Thoracic aorta (tissue), 2 donors: ENCODE data around the gene GSKIP. TPM values are rescaled to one million over a fixed set of nuclear protein-coding genes. Genes with fewer than 3 reads are reported as not detected.

ENCODE experiments used
- ATAC-seq: fragments of 150-250 bp; one replicate; pipeline ENCODE4 v1.8.0; 2017; ENCODE audit warnings: low read depth; ENCODE audit not compliant: insufficient number of reproducible peaks, low FRiP score
- DNase-seq: peaks from one replicate; pipeline ENCODE4 v3.0.0-alpha.2; 2020; ENCODE audit warnings: low spot score
- H3K27ac ChIP-seq, 2 donors: fragments of 200-600 bp; sonication (generic); 1 replicate in 1 of 2; 2 replicates in 1 of 2; pipeline ENCODE4 v1.5.1; 2016; ENCODE audit warnings: mild to moderate bottlenecking in 2 of 2, moderate library complexity in 2 of 2
- H3K27me3 ChIP-seq: fragments of 200-600 bp; sonication (generic); replicated peaks from 2 replicates; pipeline ENCODE4 v1.6.0; 2016; ENCODE audit warnings: mild to moderate bottlenecking; ENCODE audit not compliant: insufficient read depth
- H3K36me3 ChIP-seq: fragments of 200-600 bp; sonication (generic); one replicate; pipeline ENCODE4 v1.5.1; 2016
- H3K4me1 ChIP-seq, 2 donors: fragments of 200-600 bp; sonication (generic); 1 replicate in 1 of 2; 2 replicates in 1 of 2; pipeline versions ENCODE4 v1.5.1 to v1.6.0; 2016; ENCODE audit warnings: low read depth in 2 of 2, mild to moderate bottlenecking in 1 of 2; ENCODE audit not compliant: control insufficient read depth in 1 of 2
- H3K4me3 ChIP-seq: fragments of 200-600 bp; sonication (generic); 2 replicates; pipeline ENCODE4 v1.5.1; 2016; ENCODE audit warnings: mild to moderate bottlenecking
- H3K9me3 ChIP-seq: fragments of 200-600 bp; sonication (generic); 2 replicates; pipeline ENCODE4 v1.5.1; 2016
- total RNA-seq, 2 donors: library from RNA; depleted of rRNA; stranded (reverse); fragments of >200 nt; gene quantifications; one replicate each; pipeline versions ENCODE4 v1.1.0 to v1.2.3, GENCODE V29; 2016
- TF ChIP-seq, protein P1 (sequence below): fragments of 200-600 bp; sonication (generic); IDR thresholded peaks from one replicate; pipeline ENCODE4 v1.5.1; 2019; ENCODE audit warnings: antibody characterized with exemption

The GSKIP gene
- total RNA-seq, 2 donors from 2014 or later = 9.0 to 13.9 TPM

DNA sequence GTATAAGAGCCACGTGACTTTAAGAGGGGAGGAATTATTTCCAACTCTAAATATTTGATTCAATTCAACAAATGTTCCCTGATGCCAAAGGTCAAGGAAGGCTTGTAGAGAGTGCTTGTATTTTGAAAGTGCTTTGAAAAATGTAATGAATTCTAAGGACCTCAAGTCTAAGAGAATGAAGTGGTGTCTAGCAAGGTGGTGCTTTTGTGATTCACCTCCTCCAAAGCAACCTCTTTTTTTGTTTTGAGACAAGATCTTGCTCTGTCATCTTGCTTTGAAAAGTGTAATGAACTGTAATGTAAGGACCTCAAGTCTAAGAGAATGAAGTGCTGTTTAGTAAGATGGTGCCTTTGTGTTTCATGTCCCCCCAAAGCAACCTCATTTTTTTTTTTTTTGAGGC lies 42.4 kb downstream of the GSKIP start:
- H3K4me3 ChIP-seq = no peak overlapping the region
- H3K36me3 ChIP-seq = no peaks in the 10 kb centered on the region
- no peaks in the 10 kb centered on the region for H3K9me3 ChIP-seq
- ATAC-seq = no peak
- TF ChIP-seq, protein P1, sequence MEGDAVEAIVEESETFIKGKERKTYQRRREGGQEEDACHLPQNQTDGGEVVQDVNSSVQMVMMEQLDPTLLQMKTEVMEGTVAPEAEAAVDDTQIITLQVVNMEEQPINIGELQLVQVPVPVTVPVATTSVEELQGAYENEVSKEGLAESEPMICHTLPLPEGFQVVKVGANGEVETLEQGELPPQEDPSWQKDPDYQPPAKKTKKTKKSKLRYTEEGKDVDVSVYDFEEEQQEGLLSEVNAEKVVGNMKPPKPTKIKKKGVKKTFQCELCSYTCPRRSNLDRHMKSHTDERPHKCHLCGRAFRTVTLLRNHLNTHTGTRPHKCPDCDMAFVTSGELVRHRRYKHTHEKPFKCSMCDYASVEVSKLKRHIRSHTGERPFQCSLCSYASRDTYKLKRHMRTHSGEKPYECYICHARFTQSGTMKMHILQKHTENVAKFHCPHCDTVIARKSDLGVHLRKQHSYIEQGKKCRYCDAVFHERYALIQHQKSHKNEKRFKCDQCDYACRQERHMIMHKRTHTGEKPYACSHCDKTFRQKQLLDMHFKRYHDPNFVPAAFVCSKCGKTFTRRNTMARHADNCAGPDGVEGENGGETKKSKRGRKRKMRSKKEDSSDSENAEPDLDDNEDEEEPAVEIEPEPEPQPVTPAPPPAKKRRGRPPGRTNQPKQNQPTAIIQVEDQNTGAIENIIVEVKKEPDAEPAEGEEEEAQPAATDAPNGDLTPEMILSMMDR = no peak
- DNase-seq = no peak
- no peaks in the 10 kb centered on the region for H3K4me1 ChIP-seq
- no peaks in the 10 kb centered on the region for H3K27me3 ChIP-seq
- H3K27ac ChIP-seq = no peak overlapping the region

DNA sequence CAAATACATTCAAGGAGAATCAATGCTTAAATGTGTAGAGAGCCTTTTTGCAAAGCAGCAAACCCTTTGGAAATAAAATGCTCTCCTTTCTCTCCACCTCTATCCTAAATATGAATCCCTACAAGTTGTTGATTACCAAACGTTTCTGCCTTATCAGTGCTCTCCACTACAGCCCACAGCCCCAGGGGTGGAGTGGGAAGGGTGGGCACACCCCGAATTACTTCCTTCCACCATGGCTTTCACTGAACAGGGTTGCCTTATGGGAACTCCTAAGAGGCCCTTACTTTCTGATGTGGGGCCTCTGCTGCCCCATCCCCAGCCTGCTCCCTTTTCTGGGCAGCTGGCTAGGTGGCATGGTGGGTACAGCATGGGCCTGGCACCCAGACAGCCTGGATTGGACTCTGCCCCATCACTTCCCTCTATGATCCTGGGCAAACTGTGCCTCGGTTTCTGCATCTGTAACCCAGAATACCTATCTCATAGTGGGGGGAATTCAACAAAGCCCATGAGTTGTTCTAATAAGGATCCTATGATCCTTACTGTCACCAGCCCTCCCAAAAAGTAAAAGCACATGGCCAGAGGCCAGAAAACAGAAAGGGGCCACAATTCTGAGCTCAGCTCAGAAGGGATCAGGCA lies 44.7 kb downstream of the GSKIP start:
- no peaks in the 10 kb centered on the region for H3K36me3 ChIP-seq
- TF ChIP-seq, protein P1 = no peak
- no peaks in the 10 kb centered on the region for H3K9me3 ChIP-seq
- H3K4me3 ChIP-seq = no peak overlapping the region
- no peak for DNase-seq
- H3K27ac ChIP-seq = no peak overlapping the region
- no peak for ATAC-seq
- no peaks in the 10 kb centered on the region for H3K27me3 ChIP-seq
- no peaks in the 10 kb centered on the region for H3K4me1 ChIP-seq

DNA sequence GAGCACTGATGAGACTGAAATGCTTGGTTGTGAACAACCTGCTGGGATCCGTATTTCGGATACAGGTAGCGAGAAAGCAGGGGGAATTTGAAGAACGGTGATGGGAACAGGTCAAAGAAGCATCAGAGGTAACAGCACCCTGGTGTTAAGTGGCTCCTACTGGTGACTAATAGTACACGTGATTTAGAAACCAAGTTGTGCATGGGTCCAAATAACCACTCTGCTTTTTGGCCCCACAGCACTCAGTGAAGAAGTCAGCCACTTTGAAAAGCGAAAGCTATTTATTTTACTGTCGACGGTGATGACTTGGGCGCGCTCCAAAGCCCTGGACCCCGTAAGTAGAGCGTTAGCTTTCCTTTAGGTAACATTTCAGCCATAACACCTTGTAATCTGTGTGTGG lies 45.3 kb downstream of the GSKIP start:
- H3K9me3 ChIP-seq = no peaks in the 10 kb centered on the region
- ATAC-seq (no peak), DNase-seq (no peak)
- no peaks in the 10 kb centered on the region for H3K36me3 ChIP-seq
- TF ChIP-seq, protein P1 = no peak
- H3K27me3 ChIP-seq = no peaks in the 10 kb centered on the region
- no peak overlapping the region for H3K4me3 ChIP-seq
- H3K27ac ChIP-seq = no peak overlapping the region
- H3K4me1 ChIP-seq = no peaks in the 10 kb centered on the region

DNA sequence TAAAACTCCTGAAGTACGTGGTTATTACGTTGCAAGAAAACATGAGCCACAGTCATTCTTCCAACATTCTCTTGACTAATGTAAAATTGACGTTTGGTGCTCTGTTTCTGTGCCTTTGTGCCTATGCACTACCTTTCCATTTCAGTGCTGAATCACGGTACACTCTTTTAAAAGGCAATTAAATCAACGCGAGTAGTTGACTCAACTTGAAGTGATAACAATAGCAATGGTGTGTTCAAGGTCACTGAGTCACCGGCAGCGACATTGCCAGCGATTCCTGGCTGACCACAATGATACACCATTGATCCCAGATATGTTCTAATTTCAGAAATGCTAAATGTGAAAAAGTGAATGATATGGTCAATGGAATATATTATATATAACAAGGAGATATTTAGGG lies 46.4 kb downstream of the GSKIP start:
- Histone ChIP-seq H3K27ac (no peak overlapping the region), H3K27me3 (no peaks in the 10 kb centered on the region), H3K4me1 (no peaks in the 10 kb centered on the region), H3K4me3 (no peak overlapping the region), H3K36me3 (no peaks in the 10 kb centered on the region), H3K9me3 (no peaks in the 10 kb centered on the region)
- TF ChIP-seq, protein P1 = no peak
- ATAC-seq = no peak
- no peak for DNase-seq

DNA sequence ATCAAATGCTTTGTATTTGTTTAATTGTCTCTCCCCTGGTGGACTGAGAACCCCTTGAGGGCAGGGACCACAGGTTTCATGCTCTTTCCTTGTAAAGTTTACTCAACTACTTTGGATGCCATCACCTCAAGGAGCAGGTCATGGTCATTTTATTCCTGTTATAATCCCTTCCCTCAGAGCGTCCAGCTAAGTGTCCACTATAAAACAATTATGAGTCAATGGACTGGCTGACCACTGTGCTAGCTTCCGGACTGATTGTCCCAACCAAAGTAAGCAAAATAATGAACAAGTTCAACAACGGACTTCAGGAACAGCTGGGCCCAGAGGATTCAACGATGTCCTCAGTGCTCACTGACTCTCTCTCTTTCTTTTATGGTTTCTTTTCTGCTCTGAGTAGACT lies 46.8 kb downstream of the GSKIP start:
- TF ChIP-seq, protein P1 = no peak
- DNase-seq = no peak
- Histone ChIP-seq H3K27ac (no peak overlapping the region), H3K9me3 (no peaks in the 10 kb centered on the region), H3K4me3 (no peak overlapping the region), H3K27me3 (no peaks in the 10 kb centered on the region), H3K4me1 (no peaks in the 10 kb centered on the region), H3K36me3 (no peaks in the 10 kb centered on the region)
- ATAC-seq = no peak
